GM19043 (cell line): Measurements from ENCODE around the gene TMEM63A.
"Not testable (repeated sequence)": the region's sequence is repeated elsewhere in the genome, so short reads cannot be mapped to it uniquely, and the experiment has no call there.

Source experiments
- ATAC-seq: cut with Tn5 transposase; IDR thresholded peaks from one replicate; pipeline ENCODE4 v1.9.1; 2021; ENCODE audit warnings: low read depth; ENCODE audit not compliant: unreplicated experiment

Gene TMEM63A

DNA sequence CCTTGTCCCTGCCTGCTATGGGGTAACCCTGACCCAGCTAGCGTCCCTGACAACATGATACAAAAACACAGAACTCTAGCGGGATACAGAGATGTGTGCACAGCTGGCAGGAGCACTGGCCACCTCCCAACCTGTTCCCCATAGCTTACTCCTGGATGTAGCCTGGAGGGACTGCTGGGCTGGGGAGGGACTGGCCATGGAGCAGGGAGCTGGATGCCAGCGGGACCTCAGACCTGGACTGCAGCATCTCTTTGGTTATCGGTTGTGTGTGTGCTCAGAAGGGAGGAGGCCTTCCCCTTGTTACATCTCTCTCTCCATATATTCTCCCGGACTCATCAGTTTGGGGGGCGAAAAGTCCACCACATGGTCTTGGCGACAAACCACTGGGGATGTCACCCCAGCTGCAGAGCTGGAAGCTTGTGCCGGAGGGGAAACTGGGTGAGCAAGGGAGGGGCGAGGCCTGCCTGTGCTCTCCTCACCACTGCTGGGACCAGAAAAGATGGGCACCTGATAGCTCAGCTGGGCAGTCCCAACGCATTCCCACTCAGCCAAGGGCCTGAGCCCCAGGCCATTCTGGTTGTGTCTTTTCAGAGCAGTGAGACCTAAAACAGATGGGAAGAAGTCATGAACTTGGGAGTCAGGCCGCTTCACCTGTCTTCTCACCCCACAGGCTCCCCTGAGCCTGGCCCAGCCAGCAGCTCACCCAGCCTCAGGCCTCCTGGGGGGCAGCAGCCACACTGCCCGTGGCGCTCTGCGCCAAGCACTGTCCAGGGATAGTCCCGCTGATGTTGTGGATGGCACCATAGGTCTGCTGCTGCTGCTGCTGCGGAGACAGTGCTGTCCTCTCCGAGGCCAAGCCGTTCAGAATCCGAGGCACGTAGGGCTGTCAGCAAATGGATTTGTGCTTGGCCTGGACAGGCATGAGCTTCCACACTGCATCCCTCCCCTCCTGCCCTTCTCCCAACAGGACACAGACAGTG, 35.6 kb downstream of the TMEM63A start:
- ATAC-seq, result no peak

DNA sequence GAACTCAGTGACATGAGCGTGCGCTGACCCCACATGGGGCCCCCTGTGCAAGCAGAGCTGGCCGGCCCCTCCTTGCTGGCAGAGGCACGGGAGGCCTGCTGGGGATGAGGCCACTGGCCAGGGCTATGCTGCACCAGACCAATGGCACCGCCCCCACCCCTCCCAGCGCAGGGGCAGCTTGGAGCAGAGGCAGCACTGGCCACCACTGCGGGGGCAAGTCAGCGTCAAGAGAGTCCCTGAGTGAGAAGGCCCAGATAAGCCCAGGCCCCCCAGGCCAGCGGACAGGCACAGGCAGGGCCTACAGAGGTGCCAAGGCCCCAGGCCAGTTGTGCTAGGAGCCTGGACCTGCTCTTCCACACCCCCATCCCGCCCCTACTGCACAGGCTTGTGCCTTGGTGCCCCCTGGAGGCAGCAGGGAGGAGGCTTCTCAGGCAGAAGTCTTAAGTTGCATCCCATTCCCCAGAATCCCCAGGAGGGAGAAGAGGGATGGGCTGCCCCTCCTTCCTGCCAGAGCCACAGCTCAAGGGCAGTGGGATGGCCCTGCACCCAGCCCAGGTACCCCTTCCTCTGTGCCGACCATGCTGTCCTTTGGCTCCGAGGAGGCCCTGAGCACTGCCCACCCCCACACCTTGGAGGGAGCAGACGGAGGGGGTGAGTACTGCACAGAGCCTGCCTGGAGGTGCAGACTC, 36.5 kb downstream of the TMEM63A start:
- no peak for ATAC-seq

DNA sequence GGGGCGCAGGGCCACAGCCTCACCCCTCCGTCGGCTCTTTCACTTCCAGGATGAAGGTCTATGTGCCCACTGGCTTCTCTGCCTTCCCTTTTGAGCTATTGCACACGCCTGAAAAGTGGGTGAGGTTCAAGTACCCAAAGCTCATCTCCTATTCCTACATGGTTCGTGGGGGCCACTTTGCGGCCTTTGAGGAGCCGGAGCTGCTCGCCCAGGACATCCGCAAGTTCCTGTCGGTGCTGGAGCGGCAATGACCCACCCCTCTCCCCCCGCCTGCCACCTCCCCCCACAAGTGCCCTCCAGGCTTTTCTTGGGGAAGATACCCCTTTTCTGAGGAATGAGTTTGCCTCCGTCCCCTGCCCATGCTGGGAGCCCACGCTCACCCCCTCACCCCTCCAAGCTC, 37.1 kb downstream of the TMEM63A start:
- no peak for ATAC-seq

DNA sequence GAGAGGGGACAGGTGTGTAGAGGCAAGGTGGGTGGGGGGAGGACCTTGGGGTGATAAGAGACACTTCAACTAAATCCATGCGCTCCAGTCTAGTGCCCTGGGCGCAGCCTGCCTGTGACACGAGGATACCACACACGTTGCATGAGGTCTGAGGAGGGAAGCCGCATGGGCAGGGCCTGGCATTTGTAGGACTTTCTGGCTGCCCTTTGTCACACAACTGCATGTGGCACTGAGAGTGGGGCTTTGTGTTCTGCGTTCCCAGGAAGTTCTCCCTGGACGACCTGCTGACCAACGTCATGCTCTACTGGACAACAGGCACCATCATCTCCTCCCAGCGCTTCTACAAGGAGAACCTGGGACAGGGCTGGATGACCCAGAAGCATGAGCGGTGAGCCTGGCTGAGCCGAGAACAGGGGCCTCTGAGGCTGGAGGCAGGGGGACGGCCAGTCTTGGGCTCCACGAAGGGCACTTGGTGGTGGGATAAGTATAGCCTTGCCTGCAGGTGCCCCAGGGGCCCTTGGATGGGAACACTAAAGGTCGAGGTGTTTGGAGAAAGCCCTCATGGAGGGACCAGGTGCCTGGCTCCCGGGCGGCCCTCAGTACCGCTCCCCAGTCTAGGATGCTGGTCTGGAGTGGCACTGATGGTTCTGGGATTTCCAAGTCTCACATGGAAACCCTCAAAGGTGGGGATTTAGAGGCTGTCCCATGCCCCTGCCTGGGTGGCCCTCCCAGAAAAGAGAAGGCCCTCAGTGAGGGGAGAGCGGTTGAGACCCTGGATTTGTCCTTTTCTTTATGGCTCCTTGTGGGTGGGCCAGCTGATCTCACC, 37.7 kb downstream of the TMEM63A start:
- ATAC-seq, result no peak

DNA sequence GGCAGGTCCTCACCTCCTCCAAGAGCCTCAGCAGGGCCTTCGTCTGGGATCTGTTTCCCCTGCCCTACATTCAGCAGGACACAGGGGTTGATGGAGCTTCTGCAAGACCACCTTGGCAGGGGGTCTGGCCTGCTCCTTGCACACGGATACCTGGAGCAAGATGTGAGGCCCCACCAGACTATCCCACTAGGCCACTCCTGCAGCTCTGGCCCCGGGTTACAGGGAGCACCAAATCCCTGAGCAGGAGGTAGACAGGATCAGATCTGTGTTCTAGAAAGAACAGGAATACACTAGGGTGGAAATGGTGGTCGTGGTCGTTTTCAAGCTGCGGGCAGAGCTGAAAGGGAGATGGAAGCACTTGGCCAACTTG, 38.8 kb downstream of the TMEM63A start:
- no peak for ATAC-seq

DNA sequence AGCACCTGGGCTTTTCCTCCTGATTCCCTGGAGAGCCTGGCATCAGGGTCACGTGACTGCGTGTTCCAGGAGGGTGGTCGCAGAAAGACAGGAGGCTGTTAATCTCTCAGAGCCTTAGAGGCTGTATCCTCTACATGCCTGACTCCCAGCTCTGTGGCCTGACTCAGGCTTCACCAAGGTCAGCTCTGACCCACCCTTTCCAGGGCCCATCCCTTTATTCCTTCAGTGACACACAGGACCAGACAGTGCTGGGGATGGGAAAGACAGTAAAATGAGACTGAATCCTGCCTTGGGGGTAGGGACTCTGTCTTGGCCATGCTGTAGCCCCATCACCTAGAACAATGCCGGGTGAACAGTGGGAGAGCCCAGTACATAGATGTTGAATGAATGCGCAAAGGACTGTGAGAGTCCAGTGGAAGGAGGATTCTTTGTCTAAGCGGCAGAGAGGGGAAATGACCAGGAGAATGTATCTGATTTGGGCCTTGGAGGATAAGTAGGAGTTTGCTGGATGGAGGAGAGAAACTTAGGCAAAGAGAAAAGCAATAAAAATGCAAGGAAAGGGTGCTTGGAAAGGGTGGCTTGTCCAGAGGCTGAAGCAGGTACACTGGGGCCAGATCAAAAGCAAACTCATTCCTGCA, 39.3 kb downstream of the TMEM63A start:
- ATAC-seq, result no peak

DNA sequence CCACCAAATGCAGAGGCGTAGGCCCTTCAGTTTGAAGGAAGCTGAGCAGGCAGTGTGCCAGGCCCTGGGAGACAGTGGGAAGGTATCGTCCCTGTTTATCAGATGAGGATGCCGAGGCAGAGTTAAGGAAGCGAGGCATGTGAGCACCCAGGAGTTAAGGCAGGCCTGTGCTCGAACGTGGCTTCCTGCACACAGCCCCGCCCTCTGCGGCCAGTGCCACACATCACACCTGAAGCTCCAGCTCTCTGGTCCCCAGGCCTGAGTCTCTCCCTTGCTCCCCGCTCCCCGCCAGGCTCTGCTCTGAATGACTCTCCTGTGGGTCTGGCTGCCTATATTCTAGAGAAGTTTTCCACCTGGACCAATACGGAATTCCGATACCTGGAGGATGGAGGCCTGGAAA, 40.1 kb downstream of the TMEM63A start:
- no peak for ATAC-seq

DNA sequence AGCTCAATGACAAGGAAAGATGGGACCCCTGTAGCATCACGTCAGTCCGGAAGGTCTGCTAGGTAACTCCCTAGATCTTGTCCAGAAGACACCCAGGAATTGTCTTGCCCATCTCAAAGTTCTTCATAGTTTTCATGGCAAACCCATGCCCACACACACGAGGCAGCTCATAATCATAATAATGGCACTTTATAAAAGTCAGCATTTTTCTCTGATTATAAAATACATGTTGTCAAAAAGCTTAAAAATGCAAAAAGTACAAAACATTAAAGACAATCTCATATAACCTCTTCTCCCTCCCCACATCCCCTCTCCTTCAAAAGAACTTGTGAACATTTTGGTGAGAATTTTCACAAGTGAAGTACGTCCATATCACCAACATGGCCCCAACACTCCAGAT, 41.5 kb downstream of the TMEM63A start:
- ATAC-seq, result no peak

DNA sequence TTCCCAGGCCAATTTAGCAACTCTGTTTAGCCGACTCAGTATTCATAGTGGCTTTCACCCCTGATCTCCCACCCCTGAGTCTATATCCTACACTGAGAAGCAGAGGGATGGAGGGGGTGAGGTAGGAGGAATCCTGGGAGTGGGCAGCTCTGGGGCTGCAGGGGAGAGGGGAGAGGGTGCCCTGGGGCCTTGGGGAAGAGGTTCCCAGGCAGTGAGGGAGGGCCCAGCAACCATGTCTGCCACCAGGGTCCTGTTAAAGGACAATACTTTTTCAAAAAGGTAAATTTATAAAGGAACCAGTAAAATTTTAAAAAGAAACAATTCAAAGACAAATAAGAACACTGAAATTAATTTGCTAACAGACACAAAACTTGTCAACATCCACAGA, 42.0 kb downstream of the TMEM63A start:
- ATAC-seq, result no peak

DNA sequence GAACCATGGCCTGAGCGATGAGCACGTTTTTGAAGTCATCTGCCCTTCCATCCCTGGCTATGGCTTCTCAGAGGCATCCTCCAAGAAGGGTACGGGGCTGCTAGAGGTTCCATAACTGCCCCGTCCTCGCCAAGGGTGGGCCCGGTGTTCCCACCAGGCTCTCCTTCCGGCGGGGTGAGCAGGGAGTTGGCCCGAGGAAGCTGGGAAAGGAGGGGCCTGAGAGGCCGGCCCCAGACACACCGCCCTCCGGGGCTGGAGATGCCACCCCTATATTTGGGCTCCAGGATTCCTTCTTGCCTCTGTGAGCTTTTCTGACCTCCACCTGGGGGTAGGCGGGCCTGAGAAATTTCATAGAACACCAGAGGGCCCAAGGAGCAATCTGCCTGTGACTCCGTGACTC, 43.4 kb downstream of the TMEM63A start:
- ATAC-seq, result no peak

DNA sequence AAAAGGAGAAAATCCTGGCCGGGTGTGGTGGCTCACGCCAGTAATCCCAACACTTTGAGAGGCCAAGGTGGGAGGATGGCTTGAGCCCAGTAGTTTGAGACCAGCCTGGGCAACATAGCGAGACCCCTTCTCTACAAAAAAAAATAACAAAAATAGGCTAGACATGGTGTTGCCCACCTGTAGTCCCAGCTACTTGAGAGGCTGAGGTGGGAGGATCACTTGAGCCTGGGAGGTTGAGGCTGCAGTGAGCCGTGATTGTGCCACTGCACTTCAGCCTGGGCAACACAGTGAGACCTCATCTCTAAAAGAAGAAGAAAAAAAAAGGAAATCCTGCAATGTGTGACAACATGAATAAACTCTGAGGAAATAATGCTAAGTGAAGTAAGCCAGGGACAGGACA, 45.9 kb downstream of the TMEM63A start:
- not testable (repeated sequence) for ATAC-seq

DNA sequence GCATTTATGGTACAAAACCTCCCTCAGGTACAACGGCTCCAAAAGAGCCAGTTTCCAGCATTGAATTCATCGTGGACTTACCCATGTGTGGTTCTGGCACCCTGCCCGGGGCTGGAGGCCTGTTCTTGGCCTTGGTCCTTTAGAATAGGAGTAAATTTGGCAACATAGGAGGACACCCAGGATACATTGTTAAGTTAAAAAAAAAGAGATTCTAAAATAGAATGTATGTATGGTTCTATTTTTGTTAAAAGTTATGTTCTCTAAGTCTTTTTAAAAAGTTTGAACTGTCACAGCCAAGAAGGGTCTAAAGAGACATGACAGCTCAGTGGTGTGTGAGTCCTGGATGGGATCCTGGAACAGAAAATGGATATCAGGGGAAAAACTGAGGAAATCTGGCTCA, 46.3 kb downstream of the TMEM63A start:
- ATAC-seq, result no peak

DNA sequence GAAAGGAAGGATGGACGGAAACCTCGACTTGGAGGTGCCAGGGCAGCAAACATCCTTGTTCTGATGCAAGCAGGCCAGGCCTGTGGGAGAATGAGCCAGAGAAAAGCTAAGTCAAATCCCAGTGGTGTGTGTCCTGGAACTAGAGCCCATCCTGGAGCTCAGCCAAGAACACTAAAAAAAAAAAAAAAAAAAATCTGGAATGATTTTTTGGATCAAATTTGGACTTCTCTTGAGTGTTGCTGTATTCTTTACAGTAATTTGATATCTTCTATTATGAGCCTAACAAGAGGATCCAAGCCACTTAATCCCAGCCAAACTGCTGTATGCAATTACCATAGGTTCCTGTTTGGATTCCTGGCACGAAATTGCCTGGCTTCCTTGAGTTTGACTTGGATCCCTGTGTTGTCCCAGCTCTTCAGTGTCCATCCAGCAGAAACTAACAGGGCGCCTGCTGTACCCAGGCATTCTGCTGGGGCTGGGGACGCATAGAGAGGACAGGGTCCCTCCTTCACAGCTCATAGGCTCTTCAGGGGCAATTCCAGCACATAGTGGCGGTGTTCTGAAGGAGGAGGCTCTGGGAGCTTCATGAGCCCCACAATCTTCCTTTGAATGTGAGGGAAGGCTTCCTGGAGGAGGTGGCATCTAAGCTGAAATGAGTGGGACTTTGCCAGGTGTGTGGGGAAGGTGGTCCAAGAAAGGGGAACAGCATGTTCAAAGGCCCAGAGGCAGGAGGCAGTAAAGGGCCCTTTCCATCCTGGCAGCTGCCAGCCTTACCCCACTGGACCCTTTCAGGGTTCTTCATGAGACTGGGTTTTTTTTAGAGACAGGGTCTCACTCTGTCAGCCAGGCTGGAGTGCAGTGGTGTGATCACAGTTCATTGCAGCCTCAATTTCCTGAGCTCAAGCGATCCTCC, 47.5 kb downstream of the TMEM63A start:
- ATAC-seq, result no peak

DNA sequence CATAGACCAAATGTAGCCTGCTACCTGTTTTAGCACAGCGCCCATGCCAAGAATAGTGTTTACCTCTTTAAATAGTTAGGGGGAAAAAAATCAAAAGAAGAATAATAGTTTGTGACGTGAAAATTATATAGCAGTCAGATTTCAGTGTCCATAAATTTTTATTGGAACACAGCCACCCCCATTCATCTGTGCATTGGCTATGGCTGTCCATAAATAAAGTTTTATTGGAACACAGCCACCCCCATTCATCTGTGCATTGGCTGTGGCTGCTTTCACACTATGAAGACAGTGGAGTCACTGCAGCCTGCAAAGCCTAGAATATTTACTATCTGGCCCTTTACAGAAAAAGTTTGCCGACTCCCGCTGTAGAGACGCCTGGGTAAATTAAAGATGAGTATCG, 51.3 kb downstream of the TMEM63A start:
- ATAC-seq, result no peak

DNA sequence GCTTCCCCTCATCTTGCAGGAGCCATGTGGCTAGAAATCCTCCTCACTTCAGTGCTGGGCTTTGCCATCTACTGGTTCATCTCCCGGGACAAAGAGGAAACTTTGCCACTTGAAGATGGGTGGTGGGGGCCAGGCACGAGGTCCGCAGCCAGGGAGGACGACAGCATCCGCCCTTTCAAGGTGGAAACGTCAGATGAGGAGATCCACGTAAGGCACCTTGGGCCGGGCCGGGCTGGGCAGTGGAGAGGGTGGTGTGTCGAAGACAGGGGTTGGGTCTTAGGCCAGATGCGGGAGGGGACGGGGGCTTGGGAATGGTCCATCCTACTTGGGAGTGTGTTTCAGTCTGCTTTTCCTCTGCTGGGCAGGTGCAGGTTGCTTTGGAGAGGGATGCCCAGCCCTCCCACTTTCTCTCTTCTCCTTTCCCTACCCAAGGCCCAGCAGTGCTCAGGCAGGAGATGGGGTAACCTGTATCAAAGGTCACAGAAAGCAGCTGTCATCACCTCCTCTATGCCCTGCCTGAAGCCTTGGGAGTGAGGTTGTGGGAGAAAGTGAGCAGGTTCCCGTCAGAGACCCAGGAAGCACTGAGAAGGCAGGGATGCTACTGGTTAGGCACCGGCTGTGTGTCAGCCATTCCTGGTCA, 53.4 kb downstream of the TMEM63A start:
- ATAC-seq, result no peak

DNA sequence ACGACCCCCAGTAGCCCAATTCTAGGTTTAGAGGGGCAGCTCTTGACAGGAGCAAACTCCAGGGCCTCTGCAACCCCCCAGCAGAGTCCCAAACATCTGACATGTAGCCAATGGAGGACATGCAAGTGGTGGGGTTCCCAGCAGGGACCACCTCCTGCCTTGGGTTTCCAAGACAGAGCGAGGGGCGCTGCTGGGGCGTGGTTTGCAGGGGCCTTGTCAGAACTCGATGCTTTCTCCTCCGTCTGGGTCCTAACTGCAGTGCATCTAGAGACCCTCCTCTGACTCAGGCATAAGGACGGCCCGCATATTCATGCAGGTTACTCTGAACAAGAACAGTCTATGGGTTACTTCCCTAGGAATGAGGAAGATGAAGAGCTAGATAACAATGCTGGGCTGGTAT, 55.1 kb downstream of the TMEM63A start:
- ATAC-seq, result no peak

DNA sequence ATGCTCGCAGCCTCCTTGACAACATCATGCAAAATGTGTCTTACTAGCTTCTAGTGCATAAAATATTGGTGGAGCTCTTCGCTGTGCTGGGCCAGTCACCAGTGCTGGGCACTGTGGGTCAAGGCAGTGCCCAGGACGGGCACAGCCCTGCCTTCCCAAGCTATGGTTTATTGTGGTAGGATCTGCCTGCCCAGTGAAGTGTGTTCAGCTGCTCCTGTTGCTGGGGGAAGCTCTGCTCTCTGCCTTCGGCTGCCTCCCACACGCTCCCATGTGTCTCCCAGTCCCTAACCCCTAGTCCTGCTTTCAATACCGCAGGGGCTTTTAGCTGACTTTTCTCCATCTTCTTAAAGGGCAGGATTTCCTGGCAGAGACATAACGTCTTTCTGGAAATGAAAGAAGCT, 56.6 kb downstream of the TMEM63A start:
- no peak for ATAC-seq

DNA sequence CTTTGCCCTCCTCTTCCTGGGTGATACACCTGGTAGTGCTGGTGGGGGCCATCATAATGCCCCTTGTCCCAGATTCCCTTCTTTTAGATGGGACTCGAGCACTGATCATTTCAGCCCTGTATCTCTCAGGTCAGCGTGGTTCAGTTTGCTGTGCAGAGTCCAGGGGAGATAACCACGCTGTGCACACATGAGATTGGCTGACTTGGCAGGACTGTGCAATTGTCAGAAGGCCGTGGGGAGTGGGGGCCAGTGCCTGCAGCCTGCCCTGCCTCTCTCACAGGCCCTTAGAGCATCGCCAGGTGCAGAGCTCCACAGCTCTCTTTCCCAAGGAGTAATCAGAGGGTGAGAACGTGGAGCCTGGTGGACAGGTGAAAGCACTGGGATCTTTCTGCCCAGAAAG, 57.1 kb downstream of the TMEM63A start:
- ATAC-seq, result no peak

DNA sequence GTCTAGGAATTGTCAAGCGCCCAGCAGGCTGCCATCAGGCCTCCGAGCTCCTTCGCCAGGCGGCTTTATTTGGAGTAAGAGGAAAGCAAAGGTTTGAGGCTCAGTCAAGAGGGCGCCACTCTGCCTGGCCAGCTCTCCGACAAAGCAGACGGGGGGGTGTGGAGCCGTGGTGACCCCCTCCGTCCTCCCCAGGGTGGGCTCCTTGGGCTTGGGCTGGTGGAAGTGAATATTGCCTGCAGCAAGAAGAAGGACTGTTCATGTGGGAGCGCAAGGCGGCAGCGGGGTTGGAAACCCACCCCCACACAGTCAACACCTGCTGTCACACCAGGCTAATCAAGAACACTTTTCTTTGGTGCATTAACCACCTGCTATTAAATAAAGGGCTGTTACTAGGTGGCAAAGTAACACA, 57.6 kb downstream of the TMEM63A start:
- ATAC-seq, result no peak
